Endodermal cell (in vitro differentiated cells): Measurements from ENCODE around the gene PRICKLE4. TPM values are rescaled to one million over a fixed set of nuclear protein-coding genes. Genes with fewer than 3 reads are reported as not detected.

Source experiments
- DNase-seq: peaks from one replicate; pipeline ENCODE4 v3.0.0-alpha.2; 2017
- H3K27ac ChIP-seq: 2 replicates; pipeline ENCODE4 v1.5.1; 2013; ENCODE audit warnings: mild to moderate bottlenecking, low read depth, low read length, moderate library complexity
- H3K27me3 ChIP-seq: 2 replicates; pipeline ENCODE4 v1.6.1; 2013; ENCODE audit warnings: mild to moderate bottlenecking, low read length, moderate library complexity; ENCODE audit not compliant: insufficient read depth, control insufficient read depth, poor library complexity, severe bottlenecking
- H3K36me3 ChIP-seq: 2 replicates; pipeline ENCODE4 v1.7.0; 2013; ENCODE audit warnings: mild to moderate bottlenecking, low read length, moderate library complexity; ENCODE audit not compliant: control insufficient read depth, insufficient read depth
- H3K4me1 ChIP-seq: one replicate; pipeline ENCODE4 v1.7.0; 2013; ENCODE audit warnings: low read length; ENCODE audit not compliant: control insufficient read depth, insufficient read depth
- H3K4me3 ChIP-seq: 2 replicates; pipeline ENCODE4 v1.5.1; 2013; ENCODE audit warnings: mild to moderate bottlenecking, low read length, moderate library complexity
- H3K9ac ChIP-seq: 2 replicates; pipeline ENCODE4 v1.6.1; 2013; ENCODE audit warnings: mild to moderate bottlenecking, low read length, moderate library complexity; ENCODE audit not compliant: poor library complexity, severe bottlenecking; ENCODE audit errors: extremely low read depth
- H3K9me3 ChIP-seq: 2 replicates; pipeline ENCODE4 v1.6.1; 2013; ENCODE audit warnings: mild to moderate bottlenecking, low read length, moderate library complexity; ENCODE audit not compliant: control insufficient read depth
- H3K27ac Mint-ChIP-seq: 2 replicates; pipeline ENCODE4 v1.8.0; 2020; ENCODE audit warnings: mixed read lengths
- H3K27me3 Mint-ChIP-seq: 2 replicates; pipeline ENCODE4 v1.8.0; 2021; ENCODE audit warnings: mild to moderate bottlenecking, mixed read lengths; ENCODE audit not compliant: insufficient read depth
- H3K36me3 Mint-ChIP-seq: 2 replicates; pipeline ENCODE4 v1.8.0; 2020; ENCODE audit warnings: low read depth, mixed read lengths
- H3K4me1 Mint-ChIP-seq: 2 replicates; pipeline ENCODE4 v1.8.0; 2020; ENCODE audit warnings: mixed read lengths
- H3K4me3 Mint-ChIP-seq: 2 replicates; pipeline ENCODE4 v1.8.0; 2020; ENCODE audit warnings: mild to moderate bottlenecking, moderate library complexity, mixed read lengths
- H3K9me3 Mint-ChIP-seq: 2 replicates; pipeline ENCODE4 v1.8.0; 2020; ENCODE audit warnings: mild to moderate bottlenecking, mixed read lengths
- WGBS, 2 experiments: methylation state at CpG; one replicate each; pipeline versions ENCODE4 v1.1.5 to v1.1.7; 2013; ENCODE audit warnings: missing lambda C conversion rate in 2 of 2, mixed read lengths in 1 of 2; ENCODE audit not compliant: insufficient coverage in 1 of 2, insufficient read length in 1 of 2; 5-methylcytosine and 5-hydroxymethylcytosine counted together
- total RNA-seq, 2 donors: library from RNA; stranded (reverse); fragmentation: NEBNext Ultra II Directional in 1 of 2; extraction: Animal tissue kit (Norgen Biotek cat#: 25700) in 1 of 2; gene quantifications; 2 replicates in 1 of 2; 3 replicates in 1 of 2; pipeline ENCODE4 v1.2.1, GENCODE V29; 2021
- TF ChIP-seq, protein P1 (sequence below): fragments of 200-600 bp; sonication (generic); conservative IDR thresholded peaks from 2 replicates; pipeline ENCODE4 v1.5.0; 2021; ENCODE audit warnings: antibody characterized with exemption, mild to moderate bottlenecking

Gene PRICKLE4
- total RNA-seq, 2 donors from 2014 or later: 2.6 to 3.6 TPM

DNA sequence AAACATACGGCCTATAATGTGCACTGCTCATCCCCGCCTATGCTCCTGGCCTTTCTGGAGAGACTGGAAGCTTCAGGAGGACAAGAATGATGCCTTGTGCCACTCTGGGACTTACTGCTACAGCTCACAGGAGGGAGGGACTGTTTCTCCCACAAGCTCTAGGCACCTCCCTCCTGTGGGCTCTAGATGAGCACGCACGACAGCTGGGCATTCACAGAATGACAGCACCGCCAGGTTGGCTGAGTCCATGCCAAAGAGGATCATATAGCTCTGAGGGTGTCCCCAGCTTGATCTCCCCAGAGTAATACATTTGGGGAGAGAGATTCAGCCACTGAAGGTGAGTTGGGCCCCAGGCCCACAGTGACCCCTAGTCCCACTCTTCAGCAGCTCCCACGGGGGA lies 23.3 kb upstream of the PRICKLE4 start:
- Mint-ChIP-seq H3K9me3 (no peaks in the 10 kb centered on the region), H3K36me3 (no peaks in the 10 kb centered on the region), H3K4me3 (no peak overlapping the region), H3K4me1 (no peaks in the 10 kb centered on the region), H3K27me3 (peaks cover 12% of the 10 kb centered on the region), H3K27ac (no peak overlapping the region)
- no peak overlapping the region for H3K9ac ChIP-seq
- peaks cover 7% of the 10 kb centered on the region for H3K27me3 ChIP-seq
- peaks cover 7% of the 10 kb centered on the region for H3K4me1 ChIP-seq
- H3K36me3 ChIP-seq: no peaks in the 10 kb centered on the region
- no peak for DNase-seq
- no peaks in the 10 kb centered on the region for H3K9me3 ChIP-seq
- H3K27ac ChIP-seq: no peak overlapping the region
- WGBS, 2 experiments: 95 to 98% methylated on average over 5 to 6 of the region's 6 CpGs
- TF ChIP-seq, protein P1, sequence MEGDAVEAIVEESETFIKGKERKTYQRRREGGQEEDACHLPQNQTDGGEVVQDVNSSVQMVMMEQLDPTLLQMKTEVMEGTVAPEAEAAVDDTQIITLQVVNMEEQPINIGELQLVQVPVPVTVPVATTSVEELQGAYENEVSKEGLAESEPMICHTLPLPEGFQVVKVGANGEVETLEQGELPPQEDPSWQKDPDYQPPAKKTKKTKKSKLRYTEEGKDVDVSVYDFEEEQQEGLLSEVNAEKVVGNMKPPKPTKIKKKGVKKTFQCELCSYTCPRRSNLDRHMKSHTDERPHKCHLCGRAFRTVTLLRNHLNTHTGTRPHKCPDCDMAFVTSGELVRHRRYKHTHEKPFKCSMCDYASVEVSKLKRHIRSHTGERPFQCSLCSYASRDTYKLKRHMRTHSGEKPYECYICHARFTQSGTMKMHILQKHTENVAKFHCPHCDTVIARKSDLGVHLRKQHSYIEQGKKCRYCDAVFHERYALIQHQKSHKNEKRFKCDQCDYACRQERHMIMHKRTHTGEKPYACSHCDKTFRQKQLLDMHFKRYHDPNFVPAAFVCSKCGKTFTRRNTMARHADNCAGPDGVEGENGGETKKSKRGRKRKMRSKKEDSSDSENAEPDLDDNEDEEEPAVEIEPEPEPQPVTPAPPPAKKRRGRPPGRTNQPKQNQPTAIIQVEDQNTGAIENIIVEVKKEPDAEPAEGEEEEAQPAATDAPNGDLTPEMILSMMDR: no peak
- H3K4me3 ChIP-seq: no peak overlapping the region

DNA sequence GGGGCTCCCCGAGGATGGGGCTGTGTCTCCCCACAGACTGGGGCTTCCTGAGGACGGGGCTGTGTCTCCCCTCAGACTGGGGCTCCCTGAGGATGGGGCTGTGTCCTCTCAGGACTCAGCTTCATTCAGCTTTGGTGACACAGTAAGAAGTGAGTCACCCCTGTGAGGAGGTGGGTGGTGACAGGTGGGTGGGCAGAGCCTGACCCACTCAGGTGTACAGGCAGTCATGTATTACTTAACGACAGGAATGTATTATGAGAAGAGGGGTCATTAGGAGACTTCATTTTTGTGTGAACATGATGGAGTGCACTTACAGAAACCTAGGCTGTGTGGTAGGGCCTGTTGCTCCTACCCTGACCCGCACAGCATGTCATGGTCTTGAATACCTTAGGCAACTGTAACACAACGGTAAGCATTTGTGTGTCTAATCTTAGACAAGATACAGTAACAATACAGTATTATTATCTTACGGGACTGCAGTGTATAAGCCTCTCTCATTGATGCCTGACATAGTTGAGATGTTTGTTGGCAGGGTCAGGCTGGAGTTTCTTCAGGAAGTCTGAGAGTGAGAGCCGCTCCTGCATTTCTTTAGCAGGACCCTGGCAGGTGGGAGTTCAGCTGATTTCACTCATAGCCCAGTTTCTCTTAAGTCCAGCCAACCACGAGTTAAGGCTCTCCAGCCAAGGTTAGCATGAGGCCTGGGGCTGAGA lies 22.5 kb upstream of the PRICKLE4 start:
- Mint-ChIP-seq H3K4me1 (no peaks in the 10 kb centered on the region), H3K27me3 (peaks cover 12% of the 10 kb centered on the region), H3K36me3 (no peaks in the 10 kb centered on the region), H3K27ac (no peak overlapping the region), H3K9me3 (no peaks in the 10 kb centered on the region), H3K4me3 (no peak overlapping the region)
- no peak overlapping the region for H3K4me3 ChIP-seq
- TF ChIP-seq, protein P1: no peak
- no peaks in the 10 kb centered on the region for H3K36me3 ChIP-seq
- no peaks in the 10 kb centered on the region for H3K9me3 ChIP-seq
- 76 to 80% methylated on average over 3 to 8 of the region's 8 CpGs for WGBS, 2 experiments
- no peak overlapping the region for H3K9ac ChIP-seq
- no peak overlapping the region for H3K27ac ChIP-seq
- H3K27me3 ChIP-seq: peaks cover 7% of the 10 kb centered on the region
- peaks cover 7% of the 10 kb centered on the region for H3K4me1 ChIP-seq
- no peak for DNase-seq

DNA sequence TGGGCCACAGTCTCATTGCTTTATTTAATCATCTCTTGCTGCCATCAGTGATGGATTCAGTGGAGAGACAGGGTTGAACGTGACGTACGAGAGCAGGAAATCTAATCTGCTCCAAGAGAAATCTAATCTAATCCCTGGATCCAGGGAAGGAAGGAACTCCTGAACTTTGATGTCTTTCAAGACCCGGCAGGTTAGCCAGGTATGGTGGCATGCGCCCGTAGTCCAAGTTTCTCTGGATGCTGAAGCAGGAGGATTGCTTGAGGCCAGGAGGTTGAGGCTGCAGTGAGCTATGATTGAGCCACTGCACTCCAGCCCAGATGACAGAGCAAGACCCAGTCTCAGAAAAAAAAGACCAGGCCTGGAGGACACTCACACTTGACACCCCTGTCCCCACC lies 21.9 kb upstream of the PRICKLE4 start:
- H3K36me3 ChIP-seq: no peaks in the 10 kb centered on the region
- H3K4me1 ChIP-seq: peaks cover 7% of the 10 kb centered on the region
- no peak overlapping the region for H3K9ac ChIP-seq
- no peaks in the 10 kb centered on the region for H3K36me3 Mint-ChIP-seq
- no peaks in the 10 kb centered on the region for H3K9me3 ChIP-seq
- no peaks in the 10 kb centered on the region for H3K4me1 Mint-ChIP-seq
- peaks cover 11% of the 10 kb centered on the region for H3K27me3 Mint-ChIP-seq
- DNase-seq: no peak
- H3K27ac ChIP-seq: no peak overlapping the region
- TF ChIP-seq, protein P1: no peak
- no peak overlapping the region for H3K4me3 ChIP-seq
- H3K27me3 ChIP-seq: peaks cover 2% of the 10 kb centered on the region
- no peak overlapping the region for H3K27ac Mint-ChIP-seq
- no peak overlapping the region for H3K4me3 Mint-ChIP-seq
- no peaks in the 10 kb centered on the region for H3K9me3 Mint-ChIP-seq
- WGBS, 2 experiments: 93 to 97% methylated on average over 6 of the region's 6 CpGs
